Activated CD4-positive, alpha-beta T cell treated with anti-CD3 and anti-CD28 coated beads, Interleukin-2, amount 10 ng/mL, durations not matched to agents 7 days and 5 days (primary cell): Measurements from ENCODE around the gene GAK. TPM values are rescaled to one million over a fixed set of nuclear protein-coding genes. Genes with fewer than 3 reads are reported as not detected.
A peak's percentile ranks its signal among the peaks of the same experiment; 100 is the strongest.

Experiments
- CTCF ChIA-PET: fragments of 350-600 bp; sonication (Branson Sonifier 250); formaldehyde crosslinking; loops from one replicate; lab custom pipeline; 2021; ENCODE audit warnings: antibody characterized with exemption; lab: Charles Lee
- POLR2A ChIA-PET: fragments of 350-600 bp; sonication (Branson Sonifier 250); formaldehyde crosslinking; loops from one replicate; lab custom pipeline; 2021; ENCODE audit warnings: antibody characterized with exemption; lab: Charles Lee
- DNase-seq: peaks from one replicate; pipeline ENCODE4 v3.0.0-alpha.2; 2020
- H3K27ac Mint-ChIP-seq: one replicate; pipeline ENCODE4 v1.8.0; 2021; ENCODE audit warnings: mild to moderate bottlenecking, moderate library complexity, mixed read lengths
- H3K27me3 Mint-ChIP-seq: one replicate; pipeline ENCODE4 v1.8.0; 2021; ENCODE audit warnings: mixed read lengths
- H3K36me3 Mint-ChIP-seq: one replicate; pipeline ENCODE4 v1.8.0; 2021; ENCODE audit warnings: low read depth, mixed read lengths
- H3K4me1 Mint-ChIP-seq: one replicate; pipeline ENCODE4 v1.8.0; 2021; ENCODE audit warnings: mixed read lengths
- H3K4me3 Mint-ChIP-seq: one replicate; pipeline ENCODE4 v1.8.0; 2021; ENCODE audit warnings: mild to moderate bottlenecking, moderate library complexity, mixed read lengths
- H3K9me3 Mint-ChIP-seq: one replicate; pipeline ENCODE4 v1.8.0; 2021; ENCODE audit warnings: mixed read lengths
- total RNA-seq, 2 experiments: library from RNA; stranded (reverse); gene quantifications; one replicate each; pipeline ENCODE4 v1.2.3, GENCODE V29; 2021

The GAK gene
- total RNA-seq, 2 experiments from 2014 or later: 133 to 148 TPM

- CTCF ChIA-PET: no interaction called here
- Mint-ChIP-seq H3K4me3 (no peak overlapping the region), H3K27ac (no peak overlapping the region), H3K4me1 (peaks cover 10% of the 10 kb centered on the region), H3K9me3 (peaks cover 20% of the 10 kb centered on the region), H3K27me3 (peaks cover 2% of the 10 kb centered on the region), H3K36me3 (peaks cover 6% of the 10 kb centered on the region)
- POLR2A ChIA-PET: no interaction called here
- no peak for DNase-seq
Measured at GRCh38 chr4:836750-837301, 95.3 kb downstream of the GAK start.

GRCh38 chr4:836003-836511, 96.1 kb downstream of the GAK start:
- Mint-ChIP-seq H3K4me1 (peaks cover 10% of the 10 kb centered on the region), H3K27me3 (peaks cover 2% of the 10 kb centered on the region), H3K9me3 (peaks cover 20% of the 10 kb centered on the region), H3K27ac (no peak overlapping the region), H3K4me3 (no peak overlapping the region), H3K36me3 (peaks cover 6% of the 10 kb centered on the region)
- POLR2A ChIA-PET: no interaction called here
- no peak for DNase-seq
- CTCF ChIA-PET: no interaction called here

- CTCF ChIA-PET: no interaction called here
- Mint-ChIP-seq H3K27me3 (peaks cover 2% of the 10 kb centered on the region), H3K4me3 (no peak overlapping the region), H3K9me3 (peaks cover 20% of the 10 kb centered on the region), H3K27ac (no peak overlapping the region), H3K36me3 (peaks cover 6% of the 10 kb centered on the region), H3K4me1 (peaks cover 9% of the 10 kb centered on the region)
- POLR2A ChIA-PET: no interaction called here
- no peak for DNase-seq
Measured at GRCh38 chr4:835148-836002, 96.7 kb downstream of the GAK start.

GRCh38 chr4:834368-835147, 97.6 kb downstream of the GAK start:
- Mint-ChIP-seq H3K27ac (no peak overlapping the region), H3K4me3 (no peak overlapping the region), H3K9me3 (peaks cover 18% of the 10 kb centered on the region), H3K4me1 (peaks cover 4% of the 10 kb centered on the region), H3K36me3 (peaks cover 6% of the 10 kb centered on the region), H3K27me3 (peaks cover 2% of the 10 kb centered on the region)
- ChIA-PET CTCF (no interaction called here), POLR2A (no interaction called here)
- DNase-seq: no peak

- POLR2A ChIA-PET: no interaction called here
- H3K9me3 Mint-ChIP-seq: peaks cover 13% of the 10 kb centered on the region
- CTCF ChIA-PET: interaction anchor here (0.6 kb wide), 1 partner anchor 50 kb away, joined by 3 read pairs; no protein-coding TSS in a partner anchor
Measured at GRCh38 chr4:833731-834367, 98.3 kb downstream of the GAK start.

DNA sequence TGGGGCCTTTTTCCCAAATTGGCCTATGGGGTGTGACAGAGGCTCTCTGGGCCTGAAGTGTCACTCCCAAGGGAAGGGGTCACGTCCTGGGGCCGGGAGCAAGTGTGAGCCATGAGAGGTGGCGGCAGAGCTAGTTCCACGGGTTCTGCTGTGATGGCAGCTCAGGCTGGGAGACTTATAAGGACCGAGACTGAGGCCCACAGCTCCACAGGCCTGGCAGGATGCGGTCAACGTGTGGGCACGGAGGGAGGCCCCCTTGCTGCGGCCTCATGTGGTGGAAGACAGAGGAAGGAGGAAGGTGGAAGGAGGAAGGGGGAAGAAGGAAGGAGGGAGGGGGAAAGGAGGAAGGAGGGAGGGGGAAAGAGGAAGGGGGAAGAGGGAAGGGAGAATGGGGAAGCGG, 99.0 kb downstream of the GAK start:
- Mint-ChIP-seq H3K4me1 (peaks cover 4% of the 10 kb centered on the region), H3K27me3 (peaks cover 8% of the 10 kb centered on the region), H3K27ac (peak overlapping the region; percentile 25), H3K9me3 (peaks cover 12% of the 10 kb centered on the region), H3K4me3 (no peak overlapping the region), H3K36me3 (peaks cover 2% of the 10 kb centered on the region)
- POLR2A ChIA-PET: no interaction called here
- no peak for DNase-seq
- CTCF ChIA-PET: no interaction called here

More at GRCh38 chr4:833731-834367, 98.3 kb downstream of the GAK start:
- Mint-ChIP-seq H3K4me1 (peaks cover 4% of the 10 kb centered on the region), H3K4me3 (no peak overlapping the region), H3K36me3 (peaks cover 5% of the 10 kb centered on the region), H3K27me3 (peaks cover 2% of the 10 kb centered on the region), H3K27ac (no peak overlapping the region)
- DNase-seq: no peak

GRCh38 chr4:832536-832935, 99.6 kb downstream of the GAK start:
- Mint-ChIP-seq H3K36me3 (peaks cover 2% of the 10 kb centered on the region), H3K4me1 (peaks cover 6% of the 10 kb centered on the region), H3K4me3 (no peak overlapping the region), H3K27me3 (peaks cover 14% of the 10 kb centered on the region), H3K9me3 (peaks cover 6% of the 10 kb centered on the region), H3K27ac (no peak overlapping the region)
- no peak for DNase-seq
- ChIA-PET CTCF (no interaction called here), POLR2A (no interaction called here)

DNA sequence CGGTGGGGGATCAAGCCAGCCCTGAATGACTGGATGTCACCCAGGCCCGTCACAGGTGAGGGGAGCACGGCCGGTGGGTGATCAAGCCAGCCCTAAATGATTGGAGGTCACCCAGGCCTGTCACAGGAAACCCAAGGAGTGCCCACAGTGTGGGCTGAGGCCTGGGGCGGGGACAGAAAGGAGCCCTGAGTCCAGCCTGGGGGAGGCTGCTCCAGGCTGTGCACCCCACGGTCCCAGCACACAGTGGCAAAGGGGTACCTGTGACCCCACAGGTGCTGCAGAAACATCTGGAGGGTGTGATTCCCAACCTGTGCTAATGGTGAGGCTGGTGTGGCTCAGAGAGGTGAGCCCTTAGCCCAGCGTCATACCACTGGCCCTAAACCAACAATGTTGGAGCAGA, 100.0 kb downstream of the GAK start:
- ChIA-PET CTCF (no interaction called here), POLR2A (no interaction called here)
- peaks cover 6% of the 10 kb centered on the region for H3K4me1 Mint-ChIP-seq
- no peak overlapping the region for H3K4me3 Mint-ChIP-seq
- no peak overlapping the region for H3K27ac Mint-ChIP-seq
- peaks cover 2% of the 10 kb centered on the region for H3K36me3 Mint-ChIP-seq
- peaks cover 4% of the 10 kb centered on the region for H3K9me3 Mint-ChIP-seq
- H3K27me3 Mint-ChIP-seq: peaks cover 16% of the 10 kb centered on the region
- DNase-seq: no peak

- ChIA-PET POLR2A (no interaction called here), CTCF (no interaction called here)
- Mint-ChIP-seq H3K4me1 (peaks cover 6% of the 10 kb centered on the region), H3K27me3 (peaks cover 16% of the 10 kb centered on the region), H3K9me3 (peaks cover 4% of the 10 kb centered on the region), H3K27ac (no peak overlapping the region), H3K4me3 (no peak overlapping the region), H3K36me3 (peaks cover 2% of the 10 kb centered on the region)
- no peak for DNase-seq
Measured at GRCh38 chr4:831483-831805, 100.7 kb downstream of the GAK start.

GRCh38 chr4:830601-831482, 101.3 kb downstream of the GAK start:
- POLR2A ChIA-PET: no interaction called here
- Mint-ChIP-seq H3K4me1 (peaks cover 6% of the 10 kb centered on the region), H3K4me3 (no peak overlapping the region), H3K27me3 (peaks cover 16% of the 10 kb centered on the region), H3K36me3 (peaks cover 2% of the 10 kb centered on the region), H3K27ac (no peak overlapping the region), H3K9me3 (peaks cover 2% of the 10 kb centered on the region)
- CTCF ChIA-PET: interaction anchor here (0.6 kb wide), 1 partner anchor 21 kb away, joined by 4 read pairs; no protein-coding TSS in a partner anchor
- no peak for DNase-seq

GRCh38 chr4:829761-830600, 102.1 kb downstream of the GAK start:
- Mint-ChIP-seq H3K4me3 (no peak overlapping the region), H3K36me3 (peaks cover 2% of the 10 kb centered on the region), H3K27ac (no peak overlapping the region), H3K9me3 (peaks cover 2% of the 10 kb centered on the region), H3K4me1 (peaks cover 6% of the 10 kb centered on the region), H3K27me3 (peaks cover 18% of the 10 kb centered on the region)
- CTCF ChIA-PET: interaction anchor here (0.6 kb wide), 1 partner anchor 20 kb away, joined by 4 read pairs; no protein-coding TSS in a partner anchor
- DNase-seq: no peak
- POLR2A ChIA-PET: no interaction called here
